Neural progenitor cell (in vitro differentiated cells): ENCODE results near the gene PRDM5. TPM values are rescaled to one million over a fixed set of nuclear protein-coding genes. Genes with fewer than 3 reads are reported as not detected.

Experiments
- DNase-seq: peaks from one replicate; pipeline ENCODE4 v3.0.0-alpha.2; 2016; ENCODE audit warnings: low spot score
- H2AFZ ChIP-seq: fragments of 200-600 bp; sonication (generic); replicated peaks from 2 replicates; pipeline ENCODE4 v1.6.1; 2016; ENCODE audit warnings: antibody characterized with exemption
- H3F3A ChIP-seq: fragments of 200-600 bp; sonication (generic); 2 replicates; pipeline ENCODE4 v1.6.1; 2016; ENCODE audit warnings: antibody characterized with exemption, low read depth
- H3K27ac ChIP-seq: fragments of 200-600 bp; sonication (generic); 2 replicates; pipeline ENCODE4 v1.5.1; 2016; ENCODE audit warnings: mild to moderate bottlenecking
- H3K27me3 ChIP-seq: fragments of 200-600 bp; sonication (generic); 2 replicates; pipeline ENCODE4 v1.6.1; 2016; ENCODE audit warnings: mild to moderate bottlenecking, moderate library complexity
- H3K36me3 ChIP-seq: fragments of 200-600 bp; sonication (generic); 2 replicates; pipeline ENCODE4 v1.5.1; 2016
- H3K4me1 ChIP-seq: fragments of 200-600 bp; sonication (generic); 2 replicates; pipeline ENCODE4 v1.6.1; 2016; ENCODE audit warnings: mixed run types
- H3K4me2 ChIP-seq: fragments of 200-600 bp; sonication (generic); 2 replicates; pipeline ENCODE4 v1.6.1; 2016
- H3K4me3 ChIP-seq: fragments of 200-600 bp; sonication (generic); 2 replicates; pipeline ENCODE4 v1.5.1; 2016
- H3K79me2 ChIP-seq: fragments of 200-600 bp; sonication (generic); 2 replicates; pipeline ENCODE4 v1.6.1; 2016; ENCODE audit warnings: low read depth
- H3K9ac ChIP-seq: fragments of 200-600 bp; sonication (generic); 2 replicates; pipeline ENCODE4 v1.6.1; 2016
- H3K9me3 ChIP-seq: fragments of 200-600 bp; sonication (generic); 2 replicates; pipeline ENCODE4 v1.5.1; 2016; ENCODE audit warnings: low read depth
- H4K20me1 ChIP-seq: fragments of 200-600 bp; sonication (generic); 2 replicates; pipeline ENCODE4 v1.6.1; 2016; ENCODE audit warnings: low read depth
- H3K27ac Mint-ChIP-seq: 3 replicates; pipeline ENCODE4 v1.8.0; 2021; ENCODE audit warnings: mixed read lengths
- H3K27me3 Mint-ChIP-seq: 2 replicates; pipeline ENCODE4 v1.8.0; 2022; ENCODE audit warnings: low read depth, mild to moderate bottlenecking, inconsistent platforms, moderate library complexity, mixed read lengths; ENCODE audit not compliant: insufficient read depth
- H3K36me3 Mint-ChIP-seq: 3 replicates; pipeline ENCODE4 v1.8.0; 2021; ENCODE audit warnings: mixed read lengths
- H3K4me1 Mint-ChIP-seq: 3 replicates; pipeline ENCODE4 v1.8.0; 2021; ENCODE audit warnings: mixed read lengths
- H3K4me3 Mint-ChIP-seq: 3 replicates; pipeline ENCODE4 v1.8.0; 2021; ENCODE audit warnings: mild to moderate bottlenecking, moderate library complexity, mixed read lengths
- H3K9me3 Mint-ChIP-seq: 3 replicates; pipeline ENCODE4 v1.8.0; 2020; ENCODE audit warnings: mixed read lengths
- CTCF ChIP-seq: fragments of 200-600 bp; sonication (generic); IDR thresholded peaks from 2 replicates; pipeline ENCODE4 v1.5.1; 2017; ENCODE audit warnings: antibody characterized with exemption, mild to moderate bottlenecking
- EZH2 ChIP-seq: fragments of 200-600 bp; sonication (generic); IDR thresholded peaks from 2 replicates; pipeline ENCODE4 v1.6.1; 2017; ENCODE audit warnings: antibody characterized with exemption, mild to moderate bottlenecking, moderate library complexity
- EZH2phosphoT487 ChIP-seq: fragments of 200-600 bp; sonication (generic); IDR thresholded peaks from 2 replicates; pipeline ENCODE4 v1.6.1; 2017; ENCODE audit warnings: antibody characterized with exemption
- total RNA-seq: library from RNA; depleted of rRNA; stranded (reverse); fragments of >200 nt; gene quantifications from 2 replicates; pipeline ENCODE4 v1.2.3, GENCODE V29; 2015; ENCODE audit warnings: low replicate concordance

Gene PRDM5
- total RNA-seq, 1 donor from 2014 or later: 51.7 TPM

- Histone ChIP-seq H3K27ac (no peak overlapping the region), H3K4me2 (no peak overlapping the region), H3K36me3 (peaks cover 9% of the 10 kb centered on the region), H3F3A (no peaks in the 10 kb centered on the region), H4K20me1 (no peaks in the 10 kb centered on the region), H3K79me2 (no peaks in the 10 kb centered on the region), H3K9ac (no peak overlapping the region), H3K4me3 (no peak overlapping the region), H3K9me3 (peaks cover 5% of the 10 kb centered on the region), H2AFZ (no peak overlapping the region), H3K4me1 (peaks cover 11% of the 10 kb centered on the region), H3K27me3 (no peaks in the 10 kb centered on the region)
- H3K4me1 Mint-ChIP-seq: peaks cover 17% of the 10 kb centered on the region
- DNase-seq: no peak
- peaks cover 3% of the 10 kb centered on the region for H3K36me3 Mint-ChIP-seq
- H3K27ac Mint-ChIP-seq: no peak overlapping the region
- H3K4me3 Mint-ChIP-seq: no peak overlapping the region
- H3K27me3 Mint-ChIP-seq: no peaks in the 10 kb centered on the region
- H3K9me3 Mint-ChIP-seq: peaks cover 14% of the 10 kb centered on the region
- no peak for TF ChIP-seq EZH2phosphoT487
- TF ChIP-seq EZH2: no peak
- TF ChIP-seq CTCF: no peak
These were observed 167.9 kb downstream of the PRDM5 start for GRCh38 chr4:120754590-120754989.

- Mint-ChIP-seq H3K4me3 (no peak overlapping the region), H3K4me1 (peaks cover 17% of the 10 kb centered on the region), H3K36me3 (peaks cover 6% of the 10 kb centered on the region), H3K9me3 (peaks cover 17% of the 10 kb centered on the region), H3K27ac (no peak overlapping the region), H3K27me3 (no peaks in the 10 kb centered on the region)
- H3F3A ChIP-seq: no peaks in the 10 kb centered on the region
- H3K79me2 ChIP-seq: no peaks in the 10 kb centered on the region
- no peak overlapping the region for H3K9ac ChIP-seq
- H4K20me1 ChIP-seq: no peaks in the 10 kb centered on the region
- peak overlapping the region; percentile 29 for H3K4me2 ChIP-seq
- H3K9me3 ChIP-seq: peaks cover 5% of the 10 kb centered on the region
- peaks cover 11% of the 10 kb centered on the region for H3K4me1 ChIP-seq
- H3K27me3 ChIP-seq: no peaks in the 10 kb centered on the region
- H3K27ac ChIP-seq: no peak overlapping the region
- peaks cover 9% of the 10 kb centered on the region for H3K36me3 ChIP-seq
- no peak overlapping the region for H3K4me3 ChIP-seq
- DNase-seq: peak; percentile 63
- TF ChIP-seq CTCF (no peak), EZH2phosphoT487 (no peak), EZH2 (no peak)
- H2AFZ ChIP-seq: no peak overlapping the region
These were observed 168.7 kb downstream of the PRDM5 start for GRCh38 chr4:120753854-120754253.

GRCh38 chr4:120750152-120750525 is 172.4 kb downstream of the PRDM5 start:
- H3K36me3 Mint-ChIP-seq: peaks cover 6% of the 10 kb centered on the region
- H3K9me3 ChIP-seq: peaks cover 5% of the 10 kb centered on the region
- no peaks in the 10 kb centered on the region for H3K27me3 ChIP-seq
- H3K79me2 ChIP-seq: no peaks in the 10 kb centered on the region
- H3K4me1 Mint-ChIP-seq: peaks cover 13% of the 10 kb centered on the region
- no peak overlapping the region for H3K4me3 ChIP-seq
- DNase-seq: no peak
- no peak overlapping the region for H3K4me3 Mint-ChIP-seq
- TF ChIP-seq EZH2 (no peak), CTCF (no peak), EZH2phosphoT487 (no peak)
- no peaks in the 10 kb centered on the region for H4K20me1 ChIP-seq
- no peak overlapping the region for H3K27ac Mint-ChIP-seq
- no peak overlapping the region for H3K27ac ChIP-seq
- no peak overlapping the region for H3K4me2 ChIP-seq
- H3K9me3 Mint-ChIP-seq: peaks cover 17% of the 10 kb centered on the region
- no peak overlapping the region for H3K9ac ChIP-seq
- peaks cover 9% of the 10 kb centered on the region for H3K36me3 ChIP-seq
- peaks cover 11% of the 10 kb centered on the region for H3K4me1 ChIP-seq
- no peak overlapping the region for H2AFZ ChIP-seq
- no peaks in the 10 kb centered on the region for H3F3A ChIP-seq
- no peaks in the 10 kb centered on the region for H3K27me3 Mint-ChIP-seq
